Vagina (tissue), 2 donors: ENCODE measurements around the gene CARD9.

Source experiments
- POLR2A ChIP-seq, 2 donors: fragments of 450-650 bp; IDR thresholded peaks; one replicate each; pipeline ENCODE4 v1.6.1; 2017; ENCODE audit warnings: antibody characterized with exemption in 2 of 2, mild to moderate bottlenecking in 2 of 2, moderate library complexity in 2 of 2
- POLR2AphosphoS5 ChIP-seq, 2 donors: sonication (generic); formaldehyde crosslinking; IDR thresholded peaks; one replicate each; pipeline ENCODE4 v1.9.0; 2017; ENCODE audit warnings: antibody characterized with exemption in 2 of 2, mild to moderate bottlenecking in 2 of 2, low read depth in 1 of 2; ENCODE audit not compliant: insufficient read depth in 1 of 2
- TF ChIP-seq, protein P1 (sequence below), 3 experiments: fragments of 450-650 bp in 2 of 3; fragments of 200-600 bp in 1 of 3; sonication (generic) in 1 of 3; IDR thresholded peaks; one replicate each; pipeline ENCODE4 v1.5.1; 2017 to 2019; ENCODE audit warnings: antibody characterized with exemption in 3 of 3, mild to moderate bottlenecking in 2 of 3, moderate library complexity in 2 of 3

DNA sequence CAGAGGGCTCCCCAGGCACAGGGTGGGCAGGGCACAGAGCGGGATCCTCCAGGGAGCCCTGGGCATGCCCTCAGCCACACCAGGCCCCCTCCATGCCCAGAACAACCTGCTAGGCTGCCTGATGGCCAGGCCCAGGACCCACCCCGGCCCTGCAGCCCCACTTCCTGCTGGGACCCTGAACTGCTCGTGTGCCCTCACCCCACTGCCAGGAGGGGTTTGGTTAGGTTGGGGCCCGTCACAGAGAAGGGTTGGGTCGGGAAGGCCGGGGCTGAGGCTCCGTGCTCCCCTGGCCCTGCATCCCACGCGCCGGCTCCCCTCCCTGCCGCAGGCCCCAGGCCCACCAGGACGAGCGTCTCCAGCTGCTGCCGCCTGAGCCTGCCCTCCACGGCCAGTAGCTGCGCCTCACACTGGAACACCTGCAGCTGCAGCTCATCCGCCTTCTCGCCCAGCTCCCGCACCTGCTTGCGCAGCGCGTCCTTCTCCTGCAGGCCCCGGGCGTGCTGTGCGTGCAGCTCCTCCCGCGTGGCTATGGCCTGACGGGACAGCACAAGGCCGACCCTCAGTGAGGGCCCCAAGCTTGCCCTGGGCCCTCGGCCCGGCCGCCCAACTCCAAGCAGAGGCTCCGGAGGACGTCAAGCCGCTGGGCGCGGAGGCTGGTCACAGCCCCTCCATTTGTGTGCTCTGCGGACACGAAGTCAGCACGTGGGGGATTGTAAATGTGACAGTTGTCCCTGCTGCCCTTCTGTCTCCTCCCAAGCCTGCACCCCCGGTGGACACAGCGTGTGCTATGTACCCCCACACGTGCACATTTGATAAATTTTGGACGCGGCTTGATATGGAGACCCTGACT, 5.9 kb downstream of the CARD9 start:
- TF ChIP-seq POLR2AphosphoS5 (IDR thresholded peaks at IDR 0.05; ENCODE audit: insufficient read depth in 1 of 2, low read depth in 1 of 2): no peak
- no peak for TF ChIP-seq POLR2A (IDR thresholded peaks at IDR 0.05)
- TF ChIP-seq, protein P1, sequence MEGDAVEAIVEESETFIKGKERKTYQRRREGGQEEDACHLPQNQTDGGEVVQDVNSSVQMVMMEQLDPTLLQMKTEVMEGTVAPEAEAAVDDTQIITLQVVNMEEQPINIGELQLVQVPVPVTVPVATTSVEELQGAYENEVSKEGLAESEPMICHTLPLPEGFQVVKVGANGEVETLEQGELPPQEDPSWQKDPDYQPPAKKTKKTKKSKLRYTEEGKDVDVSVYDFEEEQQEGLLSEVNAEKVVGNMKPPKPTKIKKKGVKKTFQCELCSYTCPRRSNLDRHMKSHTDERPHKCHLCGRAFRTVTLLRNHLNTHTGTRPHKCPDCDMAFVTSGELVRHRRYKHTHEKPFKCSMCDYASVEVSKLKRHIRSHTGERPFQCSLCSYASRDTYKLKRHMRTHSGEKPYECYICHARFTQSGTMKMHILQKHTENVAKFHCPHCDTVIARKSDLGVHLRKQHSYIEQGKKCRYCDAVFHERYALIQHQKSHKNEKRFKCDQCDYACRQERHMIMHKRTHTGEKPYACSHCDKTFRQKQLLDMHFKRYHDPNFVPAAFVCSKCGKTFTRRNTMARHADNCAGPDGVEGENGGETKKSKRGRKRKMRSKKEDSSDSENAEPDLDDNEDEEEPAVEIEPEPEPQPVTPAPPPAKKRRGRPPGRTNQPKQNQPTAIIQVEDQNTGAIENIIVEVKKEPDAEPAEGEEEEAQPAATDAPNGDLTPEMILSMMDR (IDR thresholded peaks at IDR 0.05): no peak
